Chondrocyte (in vitro differentiated cells): ENCODE results near the gene DENND1B. TPM values are rescaled to one million over a fixed set of nuclear protein-coding genes. Genes with fewer than 3 reads are reported as not detected.

Source experiments
- DNase-seq: peaks from one replicate; pipeline ENCODE4 v3.0.0; 2021; ENCODE audit warnings: mixed read lengths, low spot score
- H3K27ac Mint-ChIP-seq: one replicate; pipeline ENCODE4 v1.8.0; 2021; ENCODE audit warnings: mild to moderate bottlenecking, moderate library complexity, mixed read lengths; ENCODE audit not compliant: unreplicated experiment
- H3K27me3 Mint-ChIP-seq: 2 replicates; pipeline ENCODE4 v1.8.0; 2021; ENCODE audit warnings: low read depth, mixed read lengths
- H3K36me3 Mint-ChIP-seq: 2 replicates; pipeline ENCODE4 v1.8.0; 2021; ENCODE audit warnings: low read depth, mixed read lengths
- H3K4me1 Mint-ChIP-seq: 2 replicates; pipeline ENCODE4 v1.8.0; 2021; ENCODE audit warnings: low read depth, mild to moderate bottlenecking, mixed read lengths
- H3K4me3 Mint-ChIP-seq: one replicate; pipeline ENCODE4 v1.8.0; 2021; ENCODE audit warnings: mild to moderate bottlenecking, moderate library complexity, mixed read lengths; ENCODE audit not compliant: unreplicated experiment
- H3K9me3 Mint-ChIP-seq: 2 replicates; pipeline ENCODE4 v1.8.0; 2021; ENCODE audit warnings: low read depth, mixed read lengths
- CTCF ChIP-seq: fragments of 200-600 bp; sonication (generic); IDR thresholded peaks from 2 replicates; pipeline ENCODE4 v1.5.0; 2021; ENCODE audit warnings: antibody characterized with exemption, mild to moderate bottlenecking, moderate library complexity
- total RNA-seq: library from RNA; stranded (reverse); gene quantifications from 3 replicates; pipeline ENCODE4 v1.2.1, GENCODE V29; 2021

Gene DENND1B
- total RNA-seq, 1 donor from 2014 or later = 10.9 TPM

GRCh38 chr1:197735461-197735860, 39.8 kb downstream of the DENND1B start:
- Mint-ChIP-seq H3K9me3 (no peaks in the 10 kb centered on the region), H3K27me3 (no peaks in the 10 kb centered on the region), H3K4me1 (peaks cover 9% of the 10 kb centered on the region), H3K36me3 (no peaks in the 10 kb centered on the region), H3K4me3 (no peak overlapping the region), H3K27ac (no peak overlapping the region)
- no peak for DNase-seq
- no peak for TF ChIP-seq CTCF

DNA sequence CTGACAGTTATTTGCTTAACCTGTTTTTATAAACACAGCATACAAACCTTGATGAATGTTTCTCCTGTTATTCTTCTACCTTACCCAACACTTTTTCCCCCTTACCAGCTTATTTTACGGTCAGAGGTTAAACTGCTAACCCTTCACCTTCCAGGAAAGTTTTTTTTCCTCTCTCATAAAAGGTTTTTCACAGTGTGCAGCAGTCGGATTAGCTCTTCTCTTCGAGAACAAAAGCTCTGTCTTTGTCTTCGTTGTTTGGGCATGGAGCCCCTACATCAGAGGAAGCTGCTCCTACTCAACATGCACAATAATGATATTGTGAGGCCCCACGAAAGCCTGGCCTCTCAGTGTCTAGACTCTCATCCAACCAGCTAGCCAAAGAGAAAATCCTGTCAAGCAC, 42.0 kb downstream of the DENND1B start:
- H3K4me3 Mint-ChIP-seq = no peak overlapping the region
- TF ChIP-seq CTCF = no peak
- no peak for DNase-seq
- H3K27ac Mint-ChIP-seq = no peak overlapping the region
- no peaks in the 10 kb centered on the region for H3K36me3 Mint-ChIP-seq
- H3K27me3 Mint-ChIP-seq = no peaks in the 10 kb centered on the region
- peaks cover 9% of the 10 kb centered on the region for H3K4me1 Mint-ChIP-seq
- H3K9me3 Mint-ChIP-seq = peaks cover 3% of the 10 kb centered on the region

DNA sequence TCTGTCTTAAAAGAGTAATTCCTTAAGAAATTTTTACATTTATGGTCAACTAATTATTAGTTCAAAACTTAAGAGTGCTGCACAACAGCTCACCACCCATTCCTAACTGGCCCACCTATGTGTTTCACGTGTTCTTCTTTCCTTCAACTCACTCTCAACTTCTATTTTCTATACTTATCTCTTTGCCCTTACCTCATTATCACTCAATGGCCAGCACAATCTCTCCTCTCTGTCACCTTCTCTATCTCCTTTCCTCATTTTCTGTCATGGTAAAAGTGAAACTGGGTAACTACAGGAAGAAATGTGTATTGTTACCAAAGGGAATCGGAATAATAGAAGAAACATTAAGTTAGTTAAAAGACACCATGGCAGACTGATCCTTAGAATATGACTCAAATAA, 43.1 kb downstream of the DENND1B start:
- no peak overlapping the region for H3K4me3 Mint-ChIP-seq
- no peak overlapping the region for H3K27ac Mint-ChIP-seq
- H3K36me3 Mint-ChIP-seq = no peaks in the 10 kb centered on the region
- no peaks in the 10 kb centered on the region for H3K27me3 Mint-ChIP-seq
- peaks cover 3% of the 10 kb centered on the region for H3K9me3 Mint-ChIP-seq
- no peak for TF ChIP-seq CTCF
- no peak for DNase-seq
- H3K4me1 Mint-ChIP-seq = peaks cover 7% of the 10 kb centered on the region

GRCh38 chr1:197731449-197731848, 43.8 kb downstream of the DENND1B start:
- no peak for TF ChIP-seq CTCF
- Mint-ChIP-seq H3K27ac (no peak overlapping the region), H3K4me3 (no peak overlapping the region), H3K9me3 (peaks cover 6% of the 10 kb centered on the region), H3K36me3 (peaks cover under 1% of the 10 kb centered on the region), H3K4me1 (no peaks in the 10 kb centered on the region), H3K27me3 (no peaks in the 10 kb centered on the region)
- DNase-seq = no peak

DNA sequence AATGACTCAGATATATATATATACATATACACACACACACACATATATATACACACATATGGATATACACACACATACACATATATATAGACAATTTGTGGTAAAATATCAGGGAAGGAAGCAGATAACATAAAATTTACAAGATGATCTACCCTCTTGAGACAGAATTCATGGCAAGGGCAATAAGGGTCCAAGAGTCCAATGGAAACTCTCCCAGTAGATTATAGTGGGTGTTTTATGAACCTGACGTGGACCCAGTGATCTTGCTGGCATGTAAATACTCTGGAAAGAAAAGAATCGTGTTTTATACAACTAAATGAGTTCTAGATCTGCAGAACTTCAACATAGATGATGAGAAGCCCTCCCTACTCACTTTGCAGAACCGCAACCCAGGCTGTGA, 49.3 kb downstream of the DENND1B start:
- Mint-ChIP-seq H3K4me3 (no peak overlapping the region), H3K27ac (no peak overlapping the region), H3K27me3 (no peaks in the 10 kb centered on the region), H3K36me3 (peaks cover 9% of the 10 kb centered on the region), H3K9me3 (peaks cover 24% of the 10 kb centered on the region), H3K4me1 (no peaks in the 10 kb centered on the region)
- DNase-seq = no peak
- no peak for TF ChIP-seq CTCF
